RWPE1 (cell line): ENCODE data around the gene PHAX.

Experiments
- CTCF ChIA-PET: fragments of 350-600 bp; sonication (Branson Sonifier 250); formaldehyde crosslinking; extraction: SDS; loops from one replicate; lab custom pipeline; 2021; lab: Yijun Ruan, JAX
- POLR2A ChIA-PET: fragments of 400-600 bp; formaldehyde crosslinking; extraction: SDS; loops from one replicate; lab custom pipeline; 2020; ENCODE audit warnings: antibody characterized with exemption; ENCODE audit not compliant: low non-redundant PET; lab: Yijun Ruan, JAX
- DNase-seq: peaks from one replicate; pipeline ENCODE4 v3.0.0; 2012; ENCODE audit warnings: low spot score
- H3K27ac ChIP-seq: fragments of 450-650 bp; 2 replicates; pipeline ENCODE4 v1.5.1; 2017
- TF ChIP-seq, protein P1 (sequence below): fragments of 450-650 bp; conservative IDR thresholded peaks from 2 replicates; pipeline ENCODE4 v1.5.1; 2017; ENCODE audit warnings: low read depth, mild to moderate bottlenecking

The PHAX gene

DNA sequence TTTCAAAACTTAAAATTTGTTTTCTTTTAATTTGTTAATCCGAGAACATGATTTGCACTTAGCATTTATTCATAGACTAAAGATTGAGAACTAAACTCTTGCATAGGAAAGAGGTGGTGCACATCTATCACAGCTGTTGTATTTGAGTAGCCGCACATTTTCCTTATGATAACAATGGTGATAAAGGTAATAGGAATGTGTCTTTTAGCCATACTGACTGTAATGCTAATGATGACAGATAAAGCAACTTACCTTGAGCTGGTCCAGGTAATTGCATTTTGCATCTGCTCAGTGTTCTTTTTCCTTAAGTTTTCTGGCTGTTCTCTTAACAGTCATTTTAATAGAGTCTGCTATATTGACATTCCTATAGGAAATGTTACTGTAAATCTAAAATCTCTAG lies 19.0 kb downstream of the PHAX start:
- TF ChIP-seq, protein P1, sequence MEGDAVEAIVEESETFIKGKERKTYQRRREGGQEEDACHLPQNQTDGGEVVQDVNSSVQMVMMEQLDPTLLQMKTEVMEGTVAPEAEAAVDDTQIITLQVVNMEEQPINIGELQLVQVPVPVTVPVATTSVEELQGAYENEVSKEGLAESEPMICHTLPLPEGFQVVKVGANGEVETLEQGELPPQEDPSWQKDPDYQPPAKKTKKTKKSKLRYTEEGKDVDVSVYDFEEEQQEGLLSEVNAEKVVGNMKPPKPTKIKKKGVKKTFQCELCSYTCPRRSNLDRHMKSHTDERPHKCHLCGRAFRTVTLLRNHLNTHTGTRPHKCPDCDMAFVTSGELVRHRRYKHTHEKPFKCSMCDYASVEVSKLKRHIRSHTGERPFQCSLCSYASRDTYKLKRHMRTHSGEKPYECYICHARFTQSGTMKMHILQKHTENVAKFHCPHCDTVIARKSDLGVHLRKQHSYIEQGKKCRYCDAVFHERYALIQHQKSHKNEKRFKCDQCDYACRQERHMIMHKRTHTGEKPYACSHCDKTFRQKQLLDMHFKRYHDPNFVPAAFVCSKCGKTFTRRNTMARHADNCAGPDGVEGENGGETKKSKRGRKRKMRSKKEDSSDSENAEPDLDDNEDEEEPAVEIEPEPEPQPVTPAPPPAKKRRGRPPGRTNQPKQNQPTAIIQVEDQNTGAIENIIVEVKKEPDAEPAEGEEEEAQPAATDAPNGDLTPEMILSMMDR = no peak
- POLR2A ChIA-PET = no interaction called here
- CTCF ChIA-PET = interaction anchor here (0.5 to 1.5 kb wide), 3 partner anchors 19 to 100 kb away, joined by 3 to 4 read pairs (median 3); partner anchors contain the start of gene PHAX

DNA sequence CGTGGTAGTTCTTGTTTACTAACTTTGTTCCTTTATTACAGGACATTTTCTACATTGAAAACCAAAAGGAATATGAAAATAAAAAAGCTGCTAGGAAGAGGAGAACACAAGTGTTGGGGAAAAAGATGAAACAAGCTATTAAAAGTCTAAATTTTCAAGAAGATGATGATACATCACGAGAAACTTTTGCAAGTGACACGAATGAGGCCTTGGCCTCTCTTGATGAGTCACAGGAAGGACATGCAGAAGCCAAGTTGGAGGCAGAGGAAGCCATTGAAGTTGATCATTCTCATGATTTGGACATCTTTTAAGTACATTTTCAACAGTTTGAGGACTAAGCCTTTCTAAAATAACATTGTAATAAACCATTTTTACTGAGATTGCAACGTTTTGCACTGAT lies 23.8 kb downstream of the PHAX start:
- DNase-seq = peak; percentile 41
- POLR2A ChIA-PET = no interaction called here
- H3K27ac ChIP-seq = no peak overlapping the region
- CTCF ChIA-PET = interaction anchor here (0.6 kb wide), 1 partner anchor 124 kb away, joined by 4 read pairs; no protein-coding TSS in a partner anchor
- TF ChIP-seq, protein P1 = no peak

More for the DNA sequence above, 19.0 kb downstream of the PHAX start:
- DNase-seq = peak; percentile 38
- H3K27ac ChIP-seq = no peak overlapping the region

DNA sequence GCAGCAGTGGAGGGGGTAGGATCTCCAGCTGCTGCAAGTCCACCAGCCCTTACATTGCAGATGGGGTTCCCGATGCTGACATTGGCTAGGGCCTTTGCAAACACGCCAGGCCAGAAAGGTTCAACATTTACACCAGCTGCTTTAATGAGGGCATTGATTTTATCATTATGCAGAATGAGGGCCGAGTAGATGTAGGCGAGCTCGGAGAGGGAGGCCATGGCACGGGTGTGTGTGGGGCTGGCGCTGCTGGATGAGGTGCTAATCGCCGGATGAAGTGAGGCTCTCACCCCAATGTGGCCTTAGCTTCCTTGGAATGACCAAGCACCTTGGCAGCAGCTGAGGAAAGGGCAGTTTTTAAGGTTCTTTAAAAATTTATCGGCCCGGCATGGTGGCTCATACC lies 27.4 kb downstream of the PHAX start:
- DNase-seq = no peak
- no peak overlapping the region for H3K27ac ChIP-seq
- POLR2A ChIA-PET = no interaction called here
- CTCF ChIA-PET = interaction anchor here (0.6 kb wide), 1 partner anchor 24 kb away, joined by 3 read pairs; no protein-coding TSS in a partner anchor
- TF ChIP-seq, protein P1 = no peak

DNA sequence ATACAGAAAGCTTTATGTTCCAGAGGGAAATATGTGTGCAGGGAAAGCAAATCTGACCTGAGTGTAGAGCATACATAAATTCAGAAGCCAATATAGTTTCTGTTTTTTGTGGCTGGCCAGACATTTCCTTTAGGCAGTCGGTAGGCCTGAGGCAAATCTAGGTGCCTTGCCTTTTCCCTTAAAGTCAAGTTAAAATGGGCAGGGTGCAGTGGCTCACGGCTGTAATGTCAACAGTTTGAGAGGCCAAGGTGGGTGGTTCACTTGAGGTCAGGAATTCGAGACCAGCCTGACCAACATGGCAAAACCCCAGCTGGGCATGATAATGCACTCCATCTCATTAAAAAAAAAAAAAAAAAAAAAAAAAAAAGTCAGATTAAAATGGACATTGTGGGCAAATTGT lies 31.2 kb downstream of the PHAX start:
- POLR2A ChIA-PET = no interaction called here
- TF ChIP-seq, protein P1 = no peak
- CTCF ChIA-PET = no interaction called here
- no peak overlapping the region for H3K27ac ChIP-seq
- DNase-seq = no peak

DNA sequence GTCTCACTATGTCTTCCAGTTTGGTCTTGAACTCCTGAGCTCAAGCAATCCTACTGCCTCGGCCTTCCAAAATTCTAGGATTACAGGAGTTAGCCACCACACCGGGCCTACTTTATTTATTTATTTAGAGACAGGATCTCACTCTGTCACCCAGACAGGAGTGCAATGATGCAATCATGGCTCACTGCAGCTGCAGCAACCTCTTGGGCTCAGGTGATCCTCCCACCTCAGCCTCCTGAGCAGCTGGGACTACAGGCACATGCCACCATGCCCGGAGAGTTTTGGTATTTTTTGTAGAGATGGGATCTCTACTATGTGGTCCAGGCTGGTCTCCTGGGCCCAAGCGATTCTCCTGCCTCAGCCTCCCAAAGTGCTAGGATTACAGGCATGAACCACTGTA lies 32.8 kb downstream of the PHAX start:
- ChIA-PET POLR2A (no interaction called here), CTCF (no interaction called here)
- no peak overlapping the region for H3K27ac ChIP-seq
- DNase-seq = no peak
- TF ChIP-seq, protein P1 = no peak

DNA sequence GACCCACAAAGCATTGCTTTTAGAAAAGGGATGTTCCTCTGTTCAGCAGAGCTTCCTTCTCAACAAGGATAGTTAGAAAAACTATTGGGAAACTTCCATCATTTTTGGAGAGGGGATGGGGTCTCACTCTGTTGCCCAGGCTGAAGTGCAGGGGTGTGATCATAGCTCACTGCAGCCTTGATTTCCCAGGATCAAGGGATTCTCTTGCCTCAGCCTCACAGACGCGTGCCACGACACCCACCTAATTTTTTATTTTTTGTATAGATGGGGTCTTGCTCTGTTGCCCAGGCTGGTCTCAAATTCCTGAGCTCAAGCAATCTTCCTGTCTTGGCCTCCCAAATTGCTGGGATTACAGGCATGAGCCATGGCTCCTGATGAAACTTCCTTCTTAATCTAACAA lies 34.8 kb downstream of the PHAX start:
- H3K27ac ChIP-seq = no peak overlapping the region
- no peak for DNase-seq
- ChIA-PET CTCF (interaction anchor here (0.6 kb wide), 1 partner anchor 892 kb away, joined by 3 read pairs; no protein-coding TSS in a partner anchor), POLR2A (no interaction called here)
- TF ChIP-seq, protein P1 = no peak
